ENCODE results near the gene BHLHA15. TPM values are rescaled to one million over a fixed set of nuclear protein-coding genes. Genes with fewer than 3 reads are reported as not detected.

Gene BHLHA15
- total and polyA plus RNA-seq, 10 donors, result 0.11 to 40.7 (median 5.2) TPM; not detected in 1

DNA sequence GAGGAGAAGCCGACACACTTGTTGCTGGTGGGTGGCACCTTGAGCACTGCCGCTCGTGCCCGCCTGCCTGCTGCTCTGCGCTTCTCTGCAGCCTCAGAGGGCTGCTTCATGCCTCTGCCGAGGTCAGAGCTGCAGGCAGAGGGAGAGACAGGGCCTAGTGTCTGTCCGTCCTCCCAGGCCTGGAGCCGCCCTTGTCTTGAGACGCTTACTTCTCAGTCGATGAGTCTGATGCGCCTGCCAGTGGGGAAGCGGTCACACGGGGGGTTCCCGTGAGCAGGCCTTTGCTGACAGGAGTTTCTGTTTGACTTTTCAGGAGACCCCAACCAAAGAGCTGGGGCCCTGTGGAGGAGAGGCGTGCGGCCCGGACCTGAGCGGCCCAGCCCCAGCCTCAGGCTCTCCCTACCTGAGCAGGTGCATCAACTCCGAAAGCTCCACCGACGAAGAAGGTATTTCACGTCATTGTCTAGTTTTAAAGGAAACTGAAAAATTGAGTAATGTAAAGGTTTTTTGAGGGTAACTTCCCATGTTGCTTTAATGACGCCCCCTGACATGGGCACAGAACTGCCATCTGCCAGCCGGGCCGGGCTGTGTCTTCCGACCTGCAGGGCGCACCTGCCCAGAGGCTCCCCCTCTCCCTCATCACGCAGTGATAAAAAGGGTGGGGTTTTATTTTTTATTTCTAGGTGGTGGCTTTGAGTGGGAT lies 7.8 kb upstream of the BHLHA15 start:
- intact Hi-C loops (cut with DNase I; ENCODE audit: low total_unique reads), result no loop called here
- Histone ChIP-seq H3K36me3 (peaks cover 0 to 59% (median 33%) of the 10 kb centered on the region in 6 donors), H3K27ac (peak overlapping the region in 4 of 8 donors; percentile 10 to 70 (median 58)), H3K4me1 (peaks cover 7 to 50% (median 43%) of the 10 kb centered on the region in 6 donors), H3K9me3 (peaks cover 0 to 4% (median 1%) of the 10 kb centered on the region in 8 donors), H3K27me3 (replicated peaks in 1 of 7) (no peaks in the 10 kb centered on the region), H3K4me3 (peak overlapping the region in 3 of 8 donors; percentile 7 to 45 (median 7))
- TF ChIP-seq POLR2AphosphoS5 (IDR thresholded peaks at IDR 0.05) (peak in 1 of 3 donors; percentile 43), POLR2A (IDR thresholded peaks at IDR 0.05) (no peak)
- WGBS, 5 donors, result 76 to 84% (median 81%) methylated on average over 24 to 28 of the region's 28 CpGs
- peak; percentile 81 for DNase-seq

DNA sequence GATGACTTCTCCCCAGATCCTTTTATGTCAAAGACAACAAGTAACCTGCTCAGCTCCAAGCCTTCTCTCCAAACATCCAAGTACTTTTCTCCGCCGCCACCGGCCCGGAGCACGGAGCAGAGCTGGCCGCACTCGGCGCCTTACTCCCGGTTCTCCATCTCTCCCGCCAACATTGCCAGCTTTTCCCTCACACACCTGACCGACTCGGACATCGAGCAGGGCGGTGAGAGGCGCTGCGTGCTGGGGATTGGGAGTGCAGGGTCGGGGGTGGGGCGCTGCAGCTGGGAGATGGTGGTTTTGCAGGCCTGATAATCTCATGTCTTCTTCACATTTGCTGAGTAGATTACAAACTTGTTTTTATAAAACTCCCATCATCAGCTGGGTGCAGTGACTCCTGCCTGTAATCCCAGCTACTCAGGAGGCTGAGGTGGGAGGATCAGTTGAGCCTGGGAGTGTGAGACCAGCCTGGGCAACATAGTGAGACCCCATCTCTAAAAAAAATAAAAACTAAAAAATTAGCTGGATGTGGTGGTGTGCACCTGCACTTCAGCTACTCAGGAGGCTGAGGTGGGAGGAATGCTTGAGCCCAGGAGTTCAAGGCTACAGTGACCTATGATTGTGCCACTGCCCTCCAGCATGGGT lies 7.2 kb upstream of the BHLHA15 start:
- DNase-seq, result no peak
- TF ChIP-seq POLR2AphosphoS5 (IDR thresholded peaks at IDR 0.05) (no peak), POLR2A (IDR thresholded peaks at IDR 0.05) (no peak)
- TF ChIP-seq, protein P1, sequence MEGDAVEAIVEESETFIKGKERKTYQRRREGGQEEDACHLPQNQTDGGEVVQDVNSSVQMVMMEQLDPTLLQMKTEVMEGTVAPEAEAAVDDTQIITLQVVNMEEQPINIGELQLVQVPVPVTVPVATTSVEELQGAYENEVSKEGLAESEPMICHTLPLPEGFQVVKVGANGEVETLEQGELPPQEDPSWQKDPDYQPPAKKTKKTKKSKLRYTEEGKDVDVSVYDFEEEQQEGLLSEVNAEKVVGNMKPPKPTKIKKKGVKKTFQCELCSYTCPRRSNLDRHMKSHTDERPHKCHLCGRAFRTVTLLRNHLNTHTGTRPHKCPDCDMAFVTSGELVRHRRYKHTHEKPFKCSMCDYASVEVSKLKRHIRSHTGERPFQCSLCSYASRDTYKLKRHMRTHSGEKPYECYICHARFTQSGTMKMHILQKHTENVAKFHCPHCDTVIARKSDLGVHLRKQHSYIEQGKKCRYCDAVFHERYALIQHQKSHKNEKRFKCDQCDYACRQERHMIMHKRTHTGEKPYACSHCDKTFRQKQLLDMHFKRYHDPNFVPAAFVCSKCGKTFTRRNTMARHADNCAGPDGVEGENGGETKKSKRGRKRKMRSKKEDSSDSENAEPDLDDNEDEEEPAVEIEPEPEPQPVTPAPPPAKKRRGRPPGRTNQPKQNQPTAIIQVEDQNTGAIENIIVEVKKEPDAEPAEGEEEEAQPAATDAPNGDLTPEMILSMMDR (IDR thresholded peaks at IDR 0.05 in 8 of 11, conservative IDR thresholded peaks at IDR 0.05 in 3 of 11), result no peak
- no peaks in the 10 kb centered on the region for H3K9me3 ChIP-seq
- H3K36me3 ChIP-seq, result peaks cover 0 to 62% (median 33%) of the 10 kb centered on the region in 6 donors
- no peak overlapping the region for H3K4me3 ChIP-seq
- H3K4me1 ChIP-seq, result peaks cover 7 to 48% (median 43%) of the 10 kb centered on the region in 6 donors
- peak overlapping the region in 1 of 8 donors; percentile 70 for H3K27ac ChIP-seq
- H3K27me3 ChIP-seq (replicated peaks in 1 of 7), result no peaks in the 10 kb centered on the region
- intact Hi-C loops (cut with DNase I; ENCODE audit: low total_unique reads), result no loop called here
- 96 to 99% (median 97%) methylated on average over 18 of the region's 18 CpGs for WGBS, 5 donors

DNA sequence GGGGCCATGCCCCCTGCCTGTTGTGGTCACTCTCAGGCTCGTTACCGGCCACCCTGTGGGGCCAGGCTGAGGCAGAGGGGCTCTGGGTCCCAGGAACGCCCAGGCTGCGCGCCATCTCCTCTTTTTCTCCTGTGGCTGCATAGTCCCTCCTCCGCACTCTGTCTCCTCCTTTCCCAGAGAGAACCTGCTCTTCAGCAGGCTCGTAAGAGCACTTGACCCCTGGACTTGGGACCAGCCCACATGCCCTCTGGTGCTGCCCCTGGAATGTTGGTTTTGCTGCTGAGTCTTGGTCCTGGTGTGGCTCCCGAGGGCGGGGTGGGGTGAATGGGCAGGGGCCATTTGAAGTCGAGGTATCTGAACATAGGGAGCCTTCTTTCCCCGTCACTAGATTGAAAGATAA lies 6.6 kb upstream of the BHLHA15 start:
- Histone ChIP-seq H3K27me3 (replicated peaks in 1 of 7) (no peaks in the 10 kb centered on the region), H3K4me3 (no peak overlapping the region), H3K9me3 (no peaks in the 10 kb centered on the region), H3K27ac (no peak overlapping the region), H3K4me1 (peaks cover 7 to 43% (median 40%) of the 10 kb centered on the region in 6 donors), H3K36me3 (peaks cover 0 to 68% (median 33%) of the 10 kb centered on the region in 6 donors)
- TF ChIP-seq, protein P1 (IDR thresholded peaks at IDR 0.05 in 8 of 11, conservative IDR thresholded peaks at IDR 0.05 in 3 of 11), result no peak
- TF ChIP-seq POLR2AphosphoS5 (IDR thresholded peaks at IDR 0.05) (no peak), POLR2A (IDR thresholded peaks at IDR 0.05) (no peak)
- WGBS, 5 donors, result 93 to 98% (median 95%) methylated on average over 11 of the region's 11 CpGs
- intact Hi-C loops (cut with DNase I; ENCODE audit: low total_unique reads), result no loop called here
- peak; percentile 63 for DNase-seq

DNA sequence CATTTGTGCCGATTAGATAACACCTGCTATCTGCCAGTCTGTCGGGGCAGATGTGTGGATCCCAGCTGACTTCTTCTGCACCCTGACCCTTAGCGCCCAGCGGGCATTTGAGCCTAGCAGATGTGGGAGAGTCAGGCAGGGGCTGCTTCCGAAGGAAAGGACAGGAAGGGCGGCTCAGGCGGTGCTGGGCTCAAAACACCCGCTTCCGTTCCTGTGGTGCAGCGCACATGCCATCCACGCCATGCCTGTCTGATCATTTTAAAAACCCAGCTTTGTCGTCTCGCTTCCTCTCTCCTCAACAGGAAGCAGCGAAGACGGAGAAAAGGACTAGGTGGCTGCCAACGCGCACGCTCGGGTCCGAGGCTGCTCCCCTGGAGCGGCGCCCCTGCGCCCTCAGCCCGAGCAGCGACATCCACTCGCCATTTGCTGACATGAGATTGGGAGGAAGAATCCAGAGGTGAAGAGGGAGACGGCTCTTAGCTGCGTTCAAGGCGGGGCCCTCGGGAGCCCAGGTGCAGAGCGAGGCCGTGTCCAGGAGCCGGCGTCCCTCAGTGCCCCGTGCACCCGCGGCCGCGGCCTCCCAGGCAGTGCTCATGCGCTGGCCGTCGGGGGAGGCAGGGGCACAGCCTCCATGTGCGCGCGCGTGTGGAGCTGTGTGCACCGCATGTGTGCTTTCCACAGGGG lies 5.9 kb upstream of the BHLHA15 start:
- Histone ChIP-seq H3K4me1 (peaks cover 7 to 37% (median 34%) of the 10 kb centered on the region in 6 donors), H3K4me3 (no peak overlapping the region), H3K36me3 (peaks cover 0 to 68% (median 33%) of the 10 kb centered on the region in 6 donors), H3K27ac (no peak overlapping the region), H3K9me3 (no peaks in the 10 kb centered on the region), H3K27me3 (replicated peaks in 1 of 7) (peaks cover 0 to 1% (median 0%) of the 10 kb centered on the region in 7 donors)
- TF ChIP-seq POLR2A (IDR thresholded peaks at IDR 0.05) (no peak), POLR2AphosphoS5 (IDR thresholded peaks at IDR 0.05) (peak in 1 of 3 donors; percentile 35)
- TF ChIP-seq, protein P1 (IDR thresholded peaks at IDR 0.05 in 8 of 11, conservative IDR thresholded peaks at IDR 0.05 in 3 of 11), result no peak
- intact Hi-C loops (cut with DNase I; ENCODE audit: low total_unique reads), result no loop called here
- DNase-seq, result peak; percentile 74
- WGBS, 5 donors, result 96 to 97% (median 96%) methylated on average over 32 to 47 of the region's 47 CpGs

All from spleen (tissue), 11 donors.